GM10248 (cell line): ENCODE data around the gene PSAP.
"Not testable (repeated sequence)": the region's sequence is repeated elsewhere in the genome, so short reads cannot be mapped to it uniquely, and the experiment has no call there.

Experiments
- CTCF ChIA-PET: fragments of 300-600 bp; sonication (Branson Sonifier 250); formaldehyde crosslinking; extraction: SDS; loops from one replicate; lab custom pipeline; 2021; ENCODE audit warnings: antibody characterized with exemption; lab: Yijun Ruan, JAX
- POLR2A ChIA-PET: fragments of 350-650 bp; sonication (Branson Sonifier 250); formaldehyde crosslinking; extraction: SDS; loops from one replicate; lab custom pipeline; 2020; ENCODE audit warnings: antibody characterized with exemption; lab: Yijun Ruan, JAX
- DNase-seq: peaks from one replicate; pipeline ENCODE4 v3.0.0; 2012; ENCODE audit errors: extremely low spot score
- TF ChIP-seq, protein P1 (sequence below): IDR thresholded peaks from 2 replicates; pipeline ENCODE4 v1.5.1; 2012; ENCODE audit warnings: mild to moderate bottlenecking, low read depth; ENCODE audit errors: extremely low read depth, missing control alignments, control extremely low read depth

Gene PSAP

DNA sequence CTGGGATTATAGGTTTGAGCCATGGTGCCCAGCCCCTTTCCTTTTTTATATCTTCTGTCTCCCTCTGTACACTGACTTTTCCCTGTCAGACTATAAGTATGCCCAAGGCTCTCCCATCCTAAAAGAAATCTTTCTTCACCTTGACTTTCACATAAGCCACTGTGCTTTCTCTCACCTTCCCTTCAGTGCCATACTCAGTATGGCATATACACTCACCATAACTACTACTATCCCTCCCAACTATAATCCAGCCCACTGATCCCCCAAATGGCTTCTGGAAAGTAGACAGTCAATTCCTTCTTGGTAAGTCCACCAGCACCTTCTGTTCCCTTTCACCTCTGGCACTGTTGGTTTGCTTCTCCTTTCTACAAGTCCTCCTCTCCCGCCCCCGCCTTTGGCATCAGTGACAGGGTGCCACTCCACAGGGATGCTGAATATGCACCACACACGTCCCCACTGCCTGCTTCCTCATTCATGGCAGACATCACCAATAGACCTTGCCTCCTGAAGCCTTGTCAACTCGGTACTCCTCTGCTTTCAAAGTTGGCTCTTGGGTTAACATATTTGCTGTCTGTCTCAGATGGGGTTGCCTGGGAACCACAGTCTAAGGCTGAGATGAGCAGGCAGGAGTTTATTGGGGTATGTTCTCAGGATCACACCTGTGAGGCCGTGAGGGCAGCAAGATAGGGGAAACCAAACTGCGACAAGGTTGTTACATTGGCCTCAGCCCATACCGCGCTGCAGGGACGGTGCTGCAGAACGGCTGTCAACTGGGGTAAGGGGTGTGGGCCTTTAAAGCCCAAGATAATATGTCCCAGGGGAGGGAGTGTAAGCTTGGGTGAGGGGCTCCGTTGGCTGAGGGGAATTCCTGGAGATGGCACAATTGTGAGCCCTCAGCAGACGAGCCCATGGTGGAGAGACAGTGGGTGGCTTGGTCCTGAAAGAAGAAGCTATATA is 7.2 kb upstream of the PSAP start:
- ChIA-PET POLR2A (no interaction called here), CTCF (interaction anchor here (1.2 to 3.6 kb wide), 2 partner anchors 38 kb away, joined by 3 to 19 read pairs; no protein-coding TSS in a partner anchor)
- TF ChIP-seq, protein P1, sequence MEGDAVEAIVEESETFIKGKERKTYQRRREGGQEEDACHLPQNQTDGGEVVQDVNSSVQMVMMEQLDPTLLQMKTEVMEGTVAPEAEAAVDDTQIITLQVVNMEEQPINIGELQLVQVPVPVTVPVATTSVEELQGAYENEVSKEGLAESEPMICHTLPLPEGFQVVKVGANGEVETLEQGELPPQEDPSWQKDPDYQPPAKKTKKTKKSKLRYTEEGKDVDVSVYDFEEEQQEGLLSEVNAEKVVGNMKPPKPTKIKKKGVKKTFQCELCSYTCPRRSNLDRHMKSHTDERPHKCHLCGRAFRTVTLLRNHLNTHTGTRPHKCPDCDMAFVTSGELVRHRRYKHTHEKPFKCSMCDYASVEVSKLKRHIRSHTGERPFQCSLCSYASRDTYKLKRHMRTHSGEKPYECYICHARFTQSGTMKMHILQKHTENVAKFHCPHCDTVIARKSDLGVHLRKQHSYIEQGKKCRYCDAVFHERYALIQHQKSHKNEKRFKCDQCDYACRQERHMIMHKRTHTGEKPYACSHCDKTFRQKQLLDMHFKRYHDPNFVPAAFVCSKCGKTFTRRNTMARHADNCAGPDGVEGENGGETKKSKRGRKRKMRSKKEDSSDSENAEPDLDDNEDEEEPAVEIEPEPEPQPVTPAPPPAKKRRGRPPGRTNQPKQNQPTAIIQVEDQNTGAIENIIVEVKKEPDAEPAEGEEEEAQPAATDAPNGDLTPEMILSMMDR: no peak
- DNase-seq: no peak

DNA sequence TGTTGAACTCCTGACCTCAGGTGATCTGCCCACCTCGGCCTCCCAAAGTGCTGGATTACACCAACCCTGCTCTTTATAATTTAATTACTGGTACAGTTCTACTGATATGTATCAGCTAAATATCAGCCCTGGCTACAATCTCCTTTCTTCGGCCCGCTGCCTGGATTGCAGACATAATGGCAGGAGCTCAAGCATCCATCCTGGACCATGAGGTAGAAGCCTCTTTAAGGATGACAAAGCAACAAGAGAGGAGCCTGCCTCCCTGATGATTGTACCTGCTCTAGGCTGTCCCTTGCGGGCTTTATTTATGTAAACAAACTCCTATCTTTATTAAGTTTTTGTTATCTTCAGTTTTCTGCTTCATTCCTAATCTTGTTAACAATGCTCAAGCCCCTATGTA is 5.6 kb upstream of the PSAP start:
- POLR2A ChIA-PET: no interaction called here
- CTCF ChIA-PET: interaction anchor here (1.2 kb wide), 1 partner anchor 39 kb away, joined by 3 read pairs; no protein-coding TSS in a partner anchor
- TF ChIP-seq, protein P1: no peak
- no peak for DNase-seq

DNA sequence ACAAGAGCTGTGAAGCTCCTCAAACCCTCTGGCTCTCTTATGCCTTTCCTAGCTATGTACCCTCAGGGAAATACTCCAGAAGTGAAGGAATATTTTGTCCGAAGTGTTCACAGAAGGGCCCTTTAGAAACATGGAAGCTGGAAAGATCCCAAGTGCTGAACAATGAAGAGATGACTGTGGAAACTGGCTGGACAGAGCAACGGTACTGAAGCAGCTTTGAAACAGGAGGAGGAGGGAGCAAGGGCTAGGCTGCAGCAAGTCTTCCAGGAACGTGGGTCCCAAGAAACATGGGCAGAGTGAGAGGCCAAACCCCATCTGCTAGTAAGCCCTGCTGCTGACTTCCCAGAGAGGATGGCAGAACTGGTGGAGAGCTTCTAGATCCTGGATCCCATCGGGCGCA is 3.0 kb upstream of the PSAP start:
- TF ChIP-seq, protein P1: no peak
- no peak for DNase-seq
- ChIA-PET POLR2A (no interaction called here), CTCF (interaction anchor here (2.6 to 2.8 kb wide), 2 partner anchors 18 to 42 kb away, joined by 9 to 12 read pairs; no protein-coding TSS in a partner anchor)

DNA sequence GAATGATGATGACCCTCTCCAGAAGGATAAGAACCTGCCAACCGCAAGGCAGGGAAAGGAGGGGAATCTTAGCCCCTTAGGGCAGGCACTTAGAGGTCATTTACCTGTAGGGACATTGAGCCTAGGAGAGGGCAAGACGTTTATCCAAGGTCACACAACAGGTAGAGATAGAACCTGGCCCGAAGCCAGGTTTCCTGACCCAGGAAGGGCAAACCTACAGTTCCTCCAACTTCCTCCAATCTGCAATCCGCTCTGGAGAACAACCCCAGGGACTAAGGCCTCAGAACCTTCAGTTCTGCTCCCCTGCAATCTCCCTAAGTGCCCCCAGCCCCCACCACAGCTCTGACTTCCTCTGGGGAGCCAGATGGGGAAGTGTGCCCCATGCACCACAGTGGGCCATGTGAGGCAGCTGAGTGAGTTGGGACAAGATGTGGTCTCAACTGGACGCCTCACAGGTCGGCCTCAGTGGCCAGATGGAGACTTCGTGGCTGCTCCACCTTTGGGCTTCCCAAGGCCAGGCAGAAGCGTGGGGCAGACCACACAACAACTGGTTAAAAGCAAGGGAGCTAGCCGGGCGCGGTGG is 1.4 kb upstream of the PSAP start:
- POLR2A ChIA-PET: interaction anchor here (1.9 kb wide), 1 partner anchor 19 kb away, joined by 7 read pairs; no protein-coding TSS in a partner anchor
- TF ChIP-seq, protein P1: no peak
- DNase-seq: no peak
- CTCF ChIA-PET: interaction anchor here (2.0 to 6.7 kb wide), 3 partner anchors 15 to 44 kb away, joined by 5 to 48 read pairs (median 12); no protein-coding TSS in a partner anchor

DNA sequence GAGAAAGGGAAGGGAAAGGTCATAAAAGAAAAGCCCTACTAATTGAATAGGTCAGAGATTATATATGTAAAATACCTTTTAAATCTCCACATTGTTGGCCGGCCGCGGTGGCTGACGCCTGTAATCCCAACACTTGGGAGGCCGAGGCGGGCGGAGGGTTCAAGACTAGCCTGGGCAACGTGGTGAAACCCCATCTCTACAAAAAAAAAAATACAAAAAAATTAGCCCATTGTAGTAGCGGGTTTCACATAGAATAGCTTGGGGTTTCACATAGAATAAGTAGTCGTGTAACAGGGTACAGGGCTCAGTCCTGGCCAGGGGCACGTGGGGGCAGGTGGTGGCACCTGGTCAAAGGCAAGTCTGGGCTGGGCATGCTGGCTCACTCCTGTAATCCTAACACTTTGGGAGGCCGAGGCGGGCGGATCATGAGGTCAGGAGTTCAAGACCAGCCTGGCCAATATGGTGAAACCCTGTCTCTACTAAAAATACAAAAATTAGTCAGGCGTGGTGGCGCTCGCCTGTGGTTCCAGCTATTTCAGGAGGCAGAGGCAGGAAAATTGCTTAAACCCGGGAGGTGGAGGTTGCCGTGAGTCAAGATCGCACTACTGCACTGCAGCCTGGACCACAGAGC is 529 bp upstream of the PSAP start:
- CTCF ChIA-PET: interaction anchor here (0.6 to 6.7 kb wide), 8 partner anchors 8 to 79 kb away, joined by 3 to 48 read pairs (median 4); no protein-coding TSS in a partner anchor
- DNase-seq: not testable (repeated sequence)
- POLR2A ChIA-PET: interaction anchor here (0.5 to 2.3 kb wide), 15 partner anchors 8 to 1683 kb away, joined by 3 to 25 read pairs (median 5); no protein-coding TSS in a partner anchor

DNA sequence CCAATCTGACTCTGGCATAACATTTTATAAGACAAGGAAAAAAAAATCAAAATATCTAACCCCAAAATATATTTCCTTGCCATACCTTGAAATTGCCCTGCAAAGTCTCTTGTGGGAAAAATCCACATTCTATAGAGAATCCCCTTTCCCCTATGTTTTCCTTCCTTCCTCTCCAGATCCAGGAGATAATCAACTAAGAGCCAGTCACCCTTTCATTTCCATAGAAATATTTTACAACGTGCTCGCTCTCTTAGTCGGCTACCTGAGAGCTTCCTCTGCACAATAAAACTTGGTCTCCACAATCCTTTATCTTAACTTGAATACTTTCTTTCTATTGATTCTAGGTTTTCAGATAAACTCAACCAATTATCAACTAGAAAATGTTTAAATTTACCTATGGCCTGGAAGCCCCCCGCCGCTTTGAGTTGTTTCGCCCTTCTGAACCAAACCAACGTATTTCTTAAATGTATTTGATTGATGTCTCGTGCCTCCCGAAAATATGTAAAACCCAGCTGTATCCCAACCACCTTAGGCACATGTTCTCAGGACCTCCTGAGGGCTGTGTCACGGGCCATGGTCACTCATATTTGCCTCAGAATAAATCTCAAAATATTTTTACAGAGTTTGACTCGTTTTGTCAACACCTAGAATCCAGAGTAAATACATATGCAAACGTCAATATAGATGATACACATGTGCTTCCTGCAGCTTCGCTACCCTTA is 869 bp downstream of the PSAP start:
- POLR2A ChIA-PET: interaction anchor here (0.6 to 2.3 kb wide), 4 partner anchors 10 to 28 kb away, joined by 4 to 25 read pairs (median 10); no protein-coding TSS in a partner anchor
- CTCF ChIA-PET: interaction anchor here (1.2 to 6.7 kb wide), 6 partner anchors 9 to 77 kb away, joined by 3 to 48 read pairs (median 3); no protein-coding TSS in a partner anchor
- DNase-seq: no peak

More for the DNA sequence above, 869 bp downstream of the PSAP start:
- TF ChIP-seq, protein P1: no peak
